ENCODE results near the gene GM2A.

DNA sequence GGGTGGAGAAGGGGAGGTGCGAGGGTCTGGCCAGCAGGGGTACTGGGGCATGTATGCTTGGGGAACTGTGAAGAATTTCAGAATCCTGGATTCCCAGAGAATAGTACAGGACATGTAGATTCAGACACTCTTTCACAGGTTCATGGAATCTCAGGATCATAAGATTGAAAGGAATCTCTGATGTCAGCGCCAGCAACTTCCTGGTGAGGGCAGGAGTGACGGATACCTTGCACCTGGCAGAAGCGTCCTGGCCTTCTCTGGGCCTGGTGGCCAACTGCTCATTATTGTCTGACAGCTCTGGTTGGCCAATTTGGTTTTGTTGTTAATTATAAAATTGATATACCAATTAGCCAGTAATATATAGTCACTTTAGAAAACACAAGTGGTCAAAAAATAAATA lies 6.9 kb downstream of the GM2A start:
- TF ChIP-seq, protein P1, sequence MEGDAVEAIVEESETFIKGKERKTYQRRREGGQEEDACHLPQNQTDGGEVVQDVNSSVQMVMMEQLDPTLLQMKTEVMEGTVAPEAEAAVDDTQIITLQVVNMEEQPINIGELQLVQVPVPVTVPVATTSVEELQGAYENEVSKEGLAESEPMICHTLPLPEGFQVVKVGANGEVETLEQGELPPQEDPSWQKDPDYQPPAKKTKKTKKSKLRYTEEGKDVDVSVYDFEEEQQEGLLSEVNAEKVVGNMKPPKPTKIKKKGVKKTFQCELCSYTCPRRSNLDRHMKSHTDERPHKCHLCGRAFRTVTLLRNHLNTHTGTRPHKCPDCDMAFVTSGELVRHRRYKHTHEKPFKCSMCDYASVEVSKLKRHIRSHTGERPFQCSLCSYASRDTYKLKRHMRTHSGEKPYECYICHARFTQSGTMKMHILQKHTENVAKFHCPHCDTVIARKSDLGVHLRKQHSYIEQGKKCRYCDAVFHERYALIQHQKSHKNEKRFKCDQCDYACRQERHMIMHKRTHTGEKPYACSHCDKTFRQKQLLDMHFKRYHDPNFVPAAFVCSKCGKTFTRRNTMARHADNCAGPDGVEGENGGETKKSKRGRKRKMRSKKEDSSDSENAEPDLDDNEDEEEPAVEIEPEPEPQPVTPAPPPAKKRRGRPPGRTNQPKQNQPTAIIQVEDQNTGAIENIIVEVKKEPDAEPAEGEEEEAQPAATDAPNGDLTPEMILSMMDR (IDR thresholded peaks at IDR 0.05; ENCODE audit: poor library complexity) = no peak
- TF ChIP-seq EZH2 (IDR thresholded peaks at IDR 0.05; ENCODE audit: borderline replicate concordance) (no peak), EZH2phosphoT487 (IDR thresholded peaks at IDR 0.05; ENCODE audit: low read depth, severe bottlenecking, unreplicated experiment) (no peak)
